IMR-90 (cell line): ENCODE measurements around the gene KL. TPM values are rescaled to one million over a fixed set of nuclear protein-coding genes. Genes with fewer than 3 reads are reported as not detected.

ENCODE experiments used
- ATAC-seq: fragments of 200-7000 bp; cut with Tn5 transposase; 2 replicates; pipeline ENCODE4 v1.9.1; 2020; ENCODE audit warnings: low read depth, mild to moderate bottlenecking, moderate library complexity
- BruUV-seq: library from RNA; stranded (reverse); fragments of 400-500 nt; replicated peaks from 2 replicates; lab custom pipeline; 2021; lab: Mats Ljungman, UMichigan
- CTCF ChIA-PET: fragments of 300-600 bp; formaldehyde crosslinking; extraction: SDS; loops from one replicate; lab custom pipeline; 2021; ENCODE audit warnings: antibody characterized with exemption; lab: Yijun Ruan, JAX
- POLR2A ChIA-PET: fragments of 300-600 bp; sonication (Branson Sonifier 250); formaldehyde crosslinking; loops from one replicate; lab custom pipeline; 2022; ENCODE audit warnings: antibody characterized with exemption; ENCODE audit not compliant: unreplicated experiment; lab: Charles Lee
- DNase-seq: peaks from one replicate; pipeline ENCODE4 v3.0.0; 2013
- H2AFZ ChIP-seq: replicated peaks from 2 replicates; pipeline ENCODE3; 2013; ENCODE audit warnings: low read length, mild to moderate bottlenecking; ENCODE audit not compliant: poor library complexity
- H2AK5ac ChIP-seq: 2 replicates; pipeline ENCODE4 v1.6.1; 2013; ENCODE audit warnings: low read depth, low read length, inconsistent platforms
- H2AK9ac ChIP-seq: replicated peaks from 2 replicates; pipeline ENCODE3; 2013; ENCODE audit warnings: mild to moderate bottlenecking, low read depth, low read length, moderate library complexity; ENCODE audit not compliant: poor library complexity
- H2BK120ac ChIP-seq: 2 replicates; pipeline ENCODE4 v1.6.1; 2013; ENCODE audit warnings: low read depth, low read length, inconsistent platforms
- H2BK15ac ChIP-seq: 3 replicates; pipeline ENCODE4 v1.6.1; 2013; ENCODE audit warnings: low read depth, low read length, inconsistent platforms
- H2BK20ac ChIP-seq: 2 replicates; pipeline ENCODE4 v1.6.1; 2013; ENCODE audit warnings: low read depth, mild to moderate bottlenecking, inconsistent platforms, low read length, moderate library complexity
- H2BK5ac ChIP-seq: 2 replicates; pipeline ENCODE4 v1.6.1; 2013; ENCODE audit warnings: mild to moderate bottlenecking, low read depth, low read length, inconsistent platforms; ENCODE audit not compliant: poor library complexity, severe bottlenecking
- H3K14ac ChIP-seq: replicated peaks from 2 replicates; pipeline ENCODE4 v1.6.1; 2013; ENCODE audit warnings: low read depth, low read length, inconsistent platforms
- H3K18ac ChIP-seq: 2 replicates; pipeline ENCODE4 v1.6.1; 2013; ENCODE audit warnings: low read depth, low read length, control low read depth
- H3K23ac ChIP-seq: 2 replicates; pipeline ENCODE4 v1.6.1; 2013; ENCODE audit warnings: low read depth, low read length, inconsistent platforms
- H3K27ac ChIP-seq: 2 replicates; pipeline ENCODE4 v1.5.1; 2013; ENCODE audit warnings: mild to moderate bottlenecking, control low read depth, low read length; ENCODE audit not compliant: insufficient read depth
- H3K27me3 ChIP-seq: 2 replicates; pipeline ENCODE4 v1.6.1; 2013; ENCODE audit warnings: low read length; ENCODE audit not compliant: control insufficient read depth, insufficient read depth
- H3K36me3 ChIP-seq: 2 replicates; pipeline ENCODE4 v1.6.1; 2013; ENCODE audit warnings: low read length, mixed read lengths; ENCODE audit not compliant: control insufficient read depth, insufficient read depth
- H3K4ac ChIP-seq: 2 replicates; pipeline ENCODE4 v1.6.1; 2013; ENCODE audit warnings: low read depth, low read length, inconsistent platforms
- H3K4me1 ChIP-seq: 2 replicates; pipeline ENCODE4 v1.6.1; 2013; ENCODE audit warnings: low read length, mixed read lengths; ENCODE audit not compliant: control insufficient read depth, insufficient read depth
- H3K4me2 ChIP-seq: 2 replicates; pipeline ENCODE4 v1.6.1; 2013; ENCODE audit warnings: low read depth, mild to moderate bottlenecking, control low read depth, low read length, moderate library complexity
- H3K4me3 ChIP-seq: 2 replicates; pipeline ENCODE4 v1.5.1; 2013; ENCODE audit warnings: low read depth, mild to moderate bottlenecking, control low read depth, low read length, moderate library complexity; ENCODE audit not compliant: insufficient read depth
- H3K56ac ChIP-seq: 2 replicates; pipeline ENCODE4 v1.6.1; 2013; ENCODE audit warnings: low read length, inconsistent platforms; ENCODE audit not compliant: insufficient read depth; ENCODE audit errors: extremely low read depth
- H3K79me1 ChIP-seq, 2 experiments: 2 replicates each; pipeline ENCODE4 v1.6.1; 2013; ENCODE audit warnings: low read length in 2 of 2, inconsistent platforms in 1 of 2, low read depth in 1 of 2
- H3K9ac ChIP-seq: 2 replicates; pipeline ENCODE4 v1.6.1; 2013; ENCODE audit warnings: low read depth, low read length, control low read depth
- H3K9me1 ChIP-seq: 2 replicates; pipeline ENCODE4 v1.6.1; 2013; ENCODE audit warnings: low read length, inconsistent platforms; ENCODE audit not compliant: insufficient read depth
- H3K9me3 ChIP-seq: 2 replicates; pipeline ENCODE4 v1.6.1; 2013; ENCODE audit warnings: low read length; ENCODE audit not compliant: control insufficient read depth, insufficient read depth
- H4K20me1 ChIP-seq: 2 replicates; pipeline ENCODE4 v1.6.1; 2013; ENCODE audit warnings: low read length, inconsistent platforms; ENCODE audit not compliant: insufficient read depth
- H4K5ac ChIP-seq: 2 replicates; pipeline ENCODE4 v1.6.1; 2013; ENCODE audit warnings: mild to moderate bottlenecking, low read depth, low read length, control low read depth
- H4K8ac ChIP-seq, 2 experiments: 2 replicates each; pipeline ENCODE4 v1.6.1; 2013; ENCODE audit warnings: low read depth in 2 of 2, low read length in 2 of 2, control low read depth in 1 of 2, inconsistent platforms in 1 of 2
- H4K91ac ChIP-seq: 2 replicates; pipeline ENCODE4 v1.6.1; 2013; ENCODE audit warnings: low read depth, low read length, inconsistent platforms; ENCODE audit not compliant: insufficient read depth
- CEBPB ChIP-seq: IDR thresholded peaks from 2 replicates; pipeline ENCODE4 v1.6.1; 2012; ENCODE audit warnings: low read depth, low read length, improper control_type of control experiment
- MAFK ChIP-seq: IDR thresholded peaks from 2 replicates; pipeline ENCODE4 v1.6.1; 2012; ENCODE audit warnings: low read depth, low read length, improper control_type of control experiment
- MXI1 ChIP-seq: IDR thresholded peaks from 2 replicates; pipeline ENCODE4 v1.6.1; 2012; ENCODE audit warnings: low read depth, mild to moderate bottlenecking, low read length, moderate library complexity, borderline replicate concordance
- NFE2L2 ChIP-seq: fragments of 150-350 bp; IDR thresholded peaks from 2 replicates; pipeline ENCODE4 v1.6.1; 2016; ENCODE audit warnings: low read depth, mild to moderate bottlenecking, low read length
- POLR2A ChIP-seq: IDR thresholded peaks from 2 replicates; pipeline ENCODE4 v1.6.1; 2012; ENCODE audit warnings: mild to moderate bottlenecking, low read depth, low read length
- RAD21 ChIP-seq: IDR thresholded peaks from 2 replicates; pipeline ENCODE4 v1.6.1; 2012; ENCODE audit warnings: low read length, improper control_type of control experiment
- RCOR1 ChIP-seq: IDR thresholded peaks from 2 replicates; pipeline ENCODE4 v1.6.1; 2012; ENCODE audit warnings: mild to moderate bottlenecking, low read length, improper control_type of control experiment; ENCODE audit not compliant: insufficient replicate concordance
- RFX5 ChIP-seq: IDR thresholded peaks from 2 replicates; pipeline ENCODE4 v1.8.0; 2012; ENCODE audit warnings: low read depth, mild to moderate bottlenecking, low read length, moderate library complexity
- SMC3 ChIP-seq: fragments of 150-350 bp; IDR thresholded peaks from 2 replicates; pipeline ENCODE4 v1.6.1; 2016; ENCODE audit warnings: low read depth, mild to moderate bottlenecking, antibody characterized with exemption, low read length, moderate library complexity
- whole genome bisulfite sequencing, 2 experiments: methylation state at CpG; one replicate each; pipeline versions ENCODE4 v1.1.5 to v1.1.7; 2013; ENCODE audit warnings: missing lambda C conversion rate in 2 of 2; ENCODE audit not compliant: insufficient read length in 1 of 2; ENCODE audit errors: extremely low coverage in 2 of 2; 5-methylcytosine and 5-hydroxymethylcytosine counted together
- dilution Hi-C: fragments of 300-500 bp; cut with HindIII; formaldehyde crosslinking; loops from one replicate; pipeline ENCODE4 v1.14.3; 2018; ENCODE audit warnings: low sequenced_read_pairs; ENCODE audit not compliant: unreplicated experiment
- in situ Hi-C: fragments of 300-500 bp; cut with MboI; formaldehyde crosslinking; loops from 3 replicates; pipeline ENCODE4 v1.14.3; 2019; ENCODE audit warnings: low sequenced_read_pairs, inconsistent platforms, mixed read lengths
- intact Hi-C: fragments of 100-400 bp; cut with micrococcal nuclease; formaldehyde crosslinking; loops from 2 replicates; pipeline ENCODE4 v1.10.0; 2022
- polyA plus RNA-seq, 3 experiments: library from polyadenylated mRNA; depleted of rRNA; stranded (reverse); fragments of >200 nt; gene quantifications; 2 replicates each; pipeline ENCODE4 v1.2.3, GENCODE V29; 2012; ENCODE audit warnings: low replicate concordance in 1 of 3
- total RNA-seq: library from RNA; depleted of rRNA; stranded (reverse); fragments of >200 nt; gene quantifications from 2 replicates; pipeline ENCODE4 v1.2.3, GENCODE V29; 2012
- TF ChIP-seq, protein P1 (sequence below): fragments of 150-350 bp; IDR thresholded peaks from 2 replicates; pipeline ENCODE4 v1.6.1; 2017; ENCODE audit warnings: mild to moderate bottlenecking, antibody characterized with exemption, low read length, low read depth
- TF ChIP-seq, protein P2 (sequence below): fragments of 150-350 bp; IDR thresholded peaks from 2 replicates; pipeline ENCODE4 v1.6.1; 2016; ENCODE audit warnings: low read depth, mild to moderate bottlenecking, low read length, moderate library complexity, borderline replicate concordance

Gene KL
- total and polyA plus RNA-seq, 2 of the 4 experiments (the other 2 are of a cell fraction) = not detected

- intact Hi-C loops (no loop called here), in situ Hi-C loops (no loop called here), dilution Hi-C loops (no loop called here)
- WGBS, 2 experiments = no CpG with 5 or more reads among the region's 5 CpGs
- H2BK5ac ChIP-seq = no peak overlapping the region
- no peaks in the 10 kb centered on the region for H4K20me1 ChIP-seq
- H2BK120ac ChIP-seq = no peak overlapping the region
- no peak overlapping the region for H3K4ac ChIP-seq
- no peak overlapping the region for H3K23ac ChIP-seq
- BruUV-seq = no TSS peak
- ChIA-PET POLR2A (no interaction called here), CTCF (no interaction called here)
- H3K56ac ChIP-seq = no peak overlapping the region
- DNase-seq (no peak), ATAC-seq (no peak)
- no peak overlapping the region for H3K14ac ChIP-seq
- H3K4me3 ChIP-seq = no peak overlapping the region
- no peak for TF ChIP-seq MAFK
- no peak for TF ChIP-seq CEBPB
- no peak for TF ChIP-seq SMC3
- TF ChIP-seq NFE2L2 = no peak
- TF ChIP-seq RCOR1 = no peak
- TF ChIP-seq RAD21 = no peak
- TF ChIP-seq, protein P1, sequence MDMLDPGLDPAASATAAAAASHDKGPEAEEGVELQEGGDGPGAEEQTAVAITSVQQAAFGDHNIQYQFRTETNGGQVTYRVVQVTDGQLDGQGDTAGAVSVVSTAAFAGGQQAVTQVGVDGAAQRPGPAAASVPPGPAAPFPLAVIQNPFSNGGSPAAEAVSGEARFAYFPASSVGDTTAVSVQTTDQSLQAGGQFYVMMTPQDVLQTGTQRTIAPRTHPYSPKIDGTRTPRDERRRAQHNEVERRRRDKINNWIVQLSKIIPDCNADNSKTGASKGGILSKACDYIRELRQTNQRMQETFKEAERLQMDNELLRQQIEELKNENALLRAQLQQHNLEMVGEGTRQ = no peak
- TF ChIP-seq, protein P2, sequence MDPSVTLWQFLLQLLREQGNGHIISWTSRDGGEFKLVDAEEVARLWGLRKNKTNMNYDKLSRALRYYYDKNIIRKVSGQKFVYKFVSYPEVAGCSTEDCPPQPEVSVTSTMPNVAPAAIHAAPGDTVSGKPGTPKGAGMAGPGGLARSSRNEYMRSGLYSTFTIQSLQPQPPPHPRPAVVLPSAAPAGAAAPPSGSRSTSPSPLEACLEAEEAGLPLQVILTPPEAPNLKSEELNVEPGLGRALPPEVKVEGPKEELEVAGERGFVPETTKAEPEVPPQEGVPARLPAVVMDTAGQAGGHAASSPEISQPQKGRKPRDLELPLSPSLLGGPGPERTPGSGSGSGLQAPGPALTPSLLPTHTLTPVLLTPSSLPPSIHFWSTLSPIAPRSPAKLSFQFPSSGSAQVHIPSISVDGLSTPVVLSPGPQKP = no peak
- no peak for TF ChIP-seq MXI1
- TF ChIP-seq POLR2A = no peak
- no peak for TF ChIP-seq RFX5
- no peak overlapping the region for H3K9ac ChIP-seq
- no peak overlapping the region for H4K5ac ChIP-seq
- H3K27ac ChIP-seq = no peak overlapping the region
- H3K79me1 ChIP-seq = no peaks in the 10 kb centered on the region
- no peaks in the 10 kb centered on the region for H3K9me1 ChIP-seq
- no peak overlapping the region for H3K4me2 ChIP-seq
- H3K4me1 ChIP-seq = 0 out of 2 replicates have a peak, but pooled peaks cover 1% of the 10 kb centered on the region
- no peak overlapping the region for H2AFZ ChIP-seq
- H2AK5ac ChIP-seq = no peak overlapping the region
- H3K18ac ChIP-seq = no peak overlapping the region
- no peaks in the 10 kb centered on the region for H3K9me3 ChIP-seq
- H2BK20ac ChIP-seq = no peak overlapping the region
- H2BK15ac ChIP-seq = no peak overlapping the region
- no peaks in the 10 kb centered on the region for H3K27me3 ChIP-seq
- H4K91ac ChIP-seq = no peak overlapping the region
- H3K36me3 ChIP-seq = no peaks in the 10 kb centered on the region
- no peak overlapping the region for H2AK9ac ChIP-seq
- no peak overlapping the region for H4K8ac ChIP-seq
Observed at GRCh38 chr13:32967584-32968182, 48.5 kb upstream of the KL start.
